K562 (cell line): ENCODE measurements around the gene FN3K. TPM values are rescaled to one million over a fixed set of nuclear protein-coding genes. Genes with fewer than 3 reads are reported as not detected.

Experiments
- HDAC3 ChIP-seq: fragments of 450-650 bp; IDR thresholded peaks from 2 replicates; pipeline ENCODE4 v1.6.1; 2018; ENCODE audit warnings: borderline replicate concordance, mild to moderate bottlenecking, moderate library complexity; ENCODE audit not compliant: partially characterized antibody
- MYBL2 ChIP-seq, 2 experiments: fragments of 450-650 bp in 1 of 2; sonication (generic) in 1 of 2; formaldehyde crosslinking in 1 of 2; IDR thresholded peaks; 2 replicates each; pipeline versions ENCODE4 v1.6.1 to v1.8.1; 2017 to 2022; ENCODE audit warnings: borderline replicate concordance in 1 of 2, inconsistent platforms in 1 of 2, low read depth in 1 of 2, mild to moderate bottlenecking in 1 of 2, missing genetic modification reagents in 1 of 2, moderate library complexity in 1 of 2
- SMAD3 ChIP-seq: fragments of 450-650 bp; formaldehyde crosslinking; conservative IDR thresholded peaks from 2 replicates; pipeline ENCODE4 v1.4.0; 2020; ENCODE audit warnings: mild to moderate bottlenecking
- SREBF1 ChIP-seq: fragments of 150-350 bp; IDR thresholded peaks from 2 replicates; pipeline ENCODE4 v1.6.1; 2014; ENCODE audit warnings: antibody characterized with exemption, low read depth, low read length, borderline replicate concordance
- SRSF3 ChIP-seq: fragments of 200-400 bp; formaldehyde crosslinking; IDR thresholded peaks from 2 replicates; pipeline ENCODE4 v1.6.1; 2016; ENCODE audit warnings: mild to moderate bottlenecking, low read length, moderate library complexity; ENCODE audit not compliant: insufficient read depth
- ZNF224 ChIP-seq: sonication (generic); formaldehyde crosslinking; IDR thresholded peaks from 2 replicates; pipeline ENCODE4 v1.8.0; 2022; ENCODE audit warnings: mild to moderate bottlenecking, missing genetic modification reagents
- ZNF77 ChIP-seq: fragments of 250-450 bp; sonication (Bioruptor Pico); IDR thresholded peaks from 2 replicates; pipeline ENCODE4 v1.5.0; 2020
- polyA plus RNA-seq, 8 experiments: library from polyadenylated mRNA; depleted of rRNA in 4 of 8; stranded (reverse) in 5 of 8; unstranded in 3 of 8; fragments of >200 nt; fragmentation: Nextera tagmentation in 2 of 8; fragmentation: Illumina TruSeq in 1 of 8; extraction: Ambion mirVana in 2 of 8; extraction: Trizol in 1 of 8; gene quantifications; 2 replicates each; pipeline versions ENCODE4 v1.2.1 to v1.2.3, GENCODE V29; 2011 to 2014; ENCODE audit warnings: inconsistent platforms in 1 of 8, missing spikeins in 1 of 8
- total RNA-seq, 7 experiments: library from RNA; depleted of rRNA in 6 of 7; stranded (reverse); fragments of >200 nt in 6 of 7; fragmentation: Illumina TruSeq in 2 of 7; extraction: Trizol in 2 of 7; gene quantifications; 2 replicates each; pipeline versions ENCODE4 v1.2.1 to v1.2.3, GENCODE V29; 2011 to 2021; ENCODE audit warnings: low replicate concordance in 1 of 7
- TF ChIP-seq, protein P1 (sequence below): sonication (generic); formaldehyde crosslinking; IDR thresholded peaks from 2 replicates; pipeline ENCODE4 v1.8.1; 2023; ENCODE audit warnings: mild to moderate bottlenecking, missing genetic modification reagents
- TF ChIP-seq, protein P2 (sequence below): fragments of 200-600 bp; sonication (generic); IDR thresholded peaks from one replicate; pipeline ENCODE4 v1.6.1; 2012; ENCODE audit warnings: mild to moderate bottlenecking, low read depth, low read length, inconsistent platforms
- TF ChIP-seq, protein P3 (sequence below): sonication (generic); formaldehyde crosslinking; IDR thresholded peaks from 2 replicates; pipeline ENCODE4 v1.8.1; 2023; ENCODE audit warnings: mild to moderate bottlenecking, missing genetic modification reagents

FN3K gene
- total and polyA plus RNA-seq, 9 of the 15 experiments (the other 6 are each of a cell fraction or from before 2014, with no cell fraction given) = 0.08 to 22.7 (median 3.8) TPM

DNA sequence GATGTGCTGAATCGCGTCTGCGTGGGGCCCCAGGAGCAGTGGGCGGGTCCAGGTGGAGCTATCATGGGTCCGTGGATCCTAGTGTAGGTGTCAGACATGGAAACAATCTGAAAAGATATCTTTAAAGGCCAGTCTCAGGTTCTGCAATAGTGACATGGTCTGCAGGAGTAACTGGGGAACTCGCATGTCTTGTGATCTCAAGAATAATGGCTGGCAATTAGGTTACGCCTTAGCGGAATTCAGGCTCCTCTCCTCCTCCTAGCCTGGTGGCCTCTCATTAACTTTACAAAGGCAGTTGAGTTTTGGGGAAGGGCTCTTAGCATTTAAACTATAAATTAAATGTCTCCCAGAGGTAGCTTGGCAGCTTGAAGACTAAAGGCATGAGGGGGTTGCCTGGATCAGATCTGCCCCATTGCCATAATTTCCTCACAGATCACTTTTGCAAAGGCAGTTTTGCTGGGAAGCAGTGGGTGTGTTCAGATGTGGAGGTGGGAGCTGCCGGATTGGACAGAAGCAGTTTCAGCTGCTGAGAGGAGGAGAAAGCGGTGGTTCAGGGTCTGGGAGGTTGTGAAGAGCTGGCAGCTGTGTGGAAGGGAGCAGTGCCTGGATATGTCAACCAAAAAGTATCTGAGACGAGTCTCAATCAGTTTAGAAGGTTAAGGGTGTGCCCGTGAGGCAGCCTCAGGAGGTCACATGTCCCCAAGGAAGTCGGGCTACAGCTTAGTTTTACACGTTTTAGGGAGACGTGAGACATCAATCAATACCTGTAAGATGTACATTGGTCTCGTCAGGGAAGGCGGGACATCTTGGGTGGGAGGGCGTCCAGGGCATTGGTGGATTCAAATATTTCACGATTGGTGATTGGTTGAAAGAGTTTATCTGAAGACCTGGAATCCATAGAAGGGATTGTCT is 19.1 kb downstream of the FN3K start (continued):
- TF ChIP-seq ZNF224 (CRISPR knock-in tag) (no peak), ZNF77 (no peak), SRSF3 (no peak), MYBL2 (IDR thresholded peaks at IDR 0.05; ENCODE audit: low read depth) (peak; percentile 84), MYBL2 (CRISPR knock-in tag; IDR thresholded peaks at IDR 0.05; ENCODE audit: borderline replicate concordance) (no peak), SREBF1 (no peak), HDAC3 (no peak), SMAD3 (no peak)
- TF ChIP-seq, protein P1, sequence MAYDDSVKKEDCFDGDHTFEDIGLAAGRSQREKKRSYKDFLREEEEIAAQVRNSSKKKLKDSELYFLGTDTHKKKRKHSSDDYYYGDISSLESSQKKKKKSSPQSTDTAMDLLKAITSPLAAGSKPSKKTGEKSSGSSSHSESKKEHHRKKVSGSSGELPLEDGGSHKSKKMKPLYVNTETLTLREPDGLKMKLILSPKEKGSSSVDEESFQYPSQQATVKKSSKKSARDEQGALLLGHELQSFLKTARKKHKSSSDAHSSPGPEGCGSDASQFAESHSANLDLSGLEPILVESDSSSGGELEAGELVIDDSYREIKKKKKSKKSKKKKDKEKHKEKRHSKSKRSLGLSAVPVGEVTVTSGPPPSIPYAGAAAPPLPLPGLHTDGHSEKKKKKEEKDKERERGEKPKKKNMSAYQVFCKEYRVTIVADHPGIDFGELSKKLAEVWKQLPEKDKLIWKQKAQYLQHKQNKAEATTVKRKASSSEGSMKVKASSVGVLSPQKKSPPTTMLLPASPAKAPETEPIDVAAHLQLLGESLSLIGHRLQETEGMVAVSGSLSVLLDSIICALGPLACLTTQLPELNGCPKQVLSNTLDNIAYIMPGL (CRISPR knock-in tag) = no peak
- TF ChIP-seq, protein P2, sequence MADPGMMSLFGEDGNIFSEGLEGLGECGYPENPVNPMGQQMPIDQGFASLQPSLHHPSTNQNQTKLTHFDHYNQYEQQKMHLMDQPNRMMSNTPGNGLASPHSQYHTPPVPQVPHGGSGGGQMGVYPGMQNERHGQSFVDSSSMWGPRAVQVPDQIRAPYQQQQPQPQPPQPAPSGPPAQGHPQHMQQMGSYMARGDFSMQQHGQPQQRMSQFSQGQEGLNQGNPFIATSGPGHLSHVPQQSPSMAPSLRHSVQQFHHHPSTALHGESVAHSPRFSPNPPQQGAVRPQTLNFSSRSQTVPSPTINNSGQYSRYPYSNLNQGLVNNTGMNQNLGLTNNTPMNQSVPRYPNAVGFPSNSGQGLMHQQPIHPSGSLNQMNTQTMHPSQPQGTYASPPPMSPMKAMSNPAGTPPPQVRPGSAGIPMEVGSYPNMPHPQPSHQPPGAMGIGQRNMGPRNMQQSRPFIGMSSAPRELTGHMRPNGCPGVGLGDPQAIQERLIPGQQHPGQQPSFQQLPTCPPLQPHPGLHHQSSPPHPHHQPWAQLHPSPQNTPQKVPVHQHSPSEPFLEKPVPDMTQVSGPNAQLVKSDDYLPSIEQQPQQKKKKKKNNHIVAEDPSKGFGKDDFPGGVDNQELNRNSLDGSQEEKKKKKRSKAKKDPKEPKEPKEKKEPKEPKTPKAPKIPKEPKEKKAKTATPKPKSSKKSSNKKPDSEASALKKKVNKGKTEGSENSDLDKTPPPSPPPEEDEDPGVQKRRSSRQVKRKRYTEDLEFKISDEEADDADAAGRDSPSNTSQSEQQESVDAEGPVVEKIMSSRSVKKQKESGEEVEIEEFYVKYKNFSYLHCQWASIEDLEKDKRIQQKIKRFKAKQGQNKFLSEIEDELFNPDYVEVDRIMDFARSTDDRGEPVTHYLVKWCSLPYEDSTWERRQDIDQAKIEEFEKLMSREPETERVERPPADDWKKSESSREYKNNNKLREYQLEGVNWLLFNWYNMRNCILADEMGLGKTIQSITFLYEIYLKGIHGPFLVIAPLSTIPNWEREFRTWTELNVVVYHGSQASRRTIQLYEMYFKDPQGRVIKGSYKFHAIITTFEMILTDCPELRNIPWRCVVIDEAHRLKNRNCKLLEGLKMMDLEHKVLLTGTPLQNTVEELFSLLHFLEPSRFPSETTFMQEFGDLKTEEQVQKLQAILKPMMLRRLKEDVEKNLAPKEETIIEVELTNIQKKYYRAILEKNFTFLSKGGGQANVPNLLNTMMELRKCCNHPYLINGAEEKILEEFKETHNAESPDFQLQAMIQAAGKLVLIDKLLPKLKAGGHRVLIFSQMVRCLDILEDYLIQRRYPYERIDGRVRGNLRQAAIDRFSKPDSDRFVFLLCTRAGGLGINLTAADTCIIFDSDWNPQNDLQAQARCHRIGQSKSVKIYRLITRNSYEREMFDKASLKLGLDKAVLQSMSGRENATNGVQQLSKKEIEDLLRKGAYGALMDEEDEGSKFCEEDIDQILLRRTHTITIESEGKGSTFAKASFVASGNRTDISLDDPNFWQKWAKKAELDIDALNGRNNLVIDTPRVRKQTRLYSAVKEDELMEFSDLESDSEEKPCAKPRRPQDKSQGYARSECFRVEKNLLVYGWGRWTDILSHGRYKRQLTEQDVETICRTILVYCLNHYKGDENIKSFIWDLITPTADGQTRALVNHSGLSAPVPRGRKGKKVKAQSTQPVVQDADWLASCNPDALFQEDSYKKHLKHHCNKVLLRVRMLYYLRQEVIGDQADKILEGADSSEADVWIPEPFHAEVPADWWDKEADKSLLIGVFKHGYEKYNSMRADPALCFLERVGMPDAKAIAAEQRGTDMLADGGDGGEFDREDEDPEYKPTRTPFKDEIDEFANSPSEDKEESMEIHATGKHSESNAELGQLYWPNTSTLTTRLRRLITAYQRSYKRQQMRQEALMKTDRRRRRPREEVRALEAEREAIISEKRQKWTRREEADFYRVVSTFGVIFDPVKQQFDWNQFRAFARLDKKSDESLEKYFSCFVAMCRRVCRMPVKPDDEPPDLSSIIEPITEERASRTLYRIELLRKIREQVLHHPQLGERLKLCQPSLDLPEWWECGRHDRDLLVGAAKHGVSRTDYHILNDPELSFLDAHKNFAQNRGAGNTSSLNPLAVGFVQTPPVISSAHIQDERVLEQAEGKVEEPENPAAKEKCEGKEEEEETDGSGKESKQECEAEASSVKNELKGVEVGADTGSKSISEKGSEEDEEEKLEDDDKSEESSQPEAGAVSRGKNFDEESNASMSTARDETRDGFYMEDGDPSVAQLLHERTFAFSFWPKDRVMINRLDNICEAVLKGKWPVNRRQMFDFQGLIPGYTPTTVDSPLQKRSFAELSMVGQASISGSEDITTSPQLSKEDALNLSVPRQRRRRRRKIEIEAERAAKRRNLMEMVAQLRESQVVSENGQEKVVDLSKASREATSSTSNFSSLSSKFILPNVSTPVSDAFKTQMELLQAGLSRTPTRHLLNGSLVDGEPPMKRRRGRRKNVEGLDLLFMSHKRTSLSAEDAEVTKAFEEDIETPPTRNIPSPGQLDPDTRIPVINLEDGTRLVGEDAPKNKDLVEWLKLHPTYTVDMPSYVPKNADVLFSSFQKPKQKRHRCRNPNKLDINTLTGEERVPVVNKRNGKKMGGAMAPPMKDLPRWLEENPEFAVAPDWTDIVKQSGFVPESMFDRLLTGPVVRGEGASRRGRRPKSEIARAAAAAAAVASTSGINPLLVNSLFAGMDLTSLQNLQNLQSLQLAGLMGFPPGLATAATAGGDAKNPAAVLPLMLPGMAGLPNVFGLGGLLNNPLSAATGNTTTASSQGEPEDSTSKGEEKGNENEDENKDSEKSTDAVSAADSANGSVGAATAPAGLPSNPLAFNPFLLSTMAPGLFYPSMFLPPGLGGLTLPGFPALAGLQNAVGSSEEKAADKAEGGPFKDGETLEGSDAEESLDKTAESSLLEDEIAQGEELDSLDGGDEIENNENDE = no peak
- TF ChIP-seq, protein P3, sequence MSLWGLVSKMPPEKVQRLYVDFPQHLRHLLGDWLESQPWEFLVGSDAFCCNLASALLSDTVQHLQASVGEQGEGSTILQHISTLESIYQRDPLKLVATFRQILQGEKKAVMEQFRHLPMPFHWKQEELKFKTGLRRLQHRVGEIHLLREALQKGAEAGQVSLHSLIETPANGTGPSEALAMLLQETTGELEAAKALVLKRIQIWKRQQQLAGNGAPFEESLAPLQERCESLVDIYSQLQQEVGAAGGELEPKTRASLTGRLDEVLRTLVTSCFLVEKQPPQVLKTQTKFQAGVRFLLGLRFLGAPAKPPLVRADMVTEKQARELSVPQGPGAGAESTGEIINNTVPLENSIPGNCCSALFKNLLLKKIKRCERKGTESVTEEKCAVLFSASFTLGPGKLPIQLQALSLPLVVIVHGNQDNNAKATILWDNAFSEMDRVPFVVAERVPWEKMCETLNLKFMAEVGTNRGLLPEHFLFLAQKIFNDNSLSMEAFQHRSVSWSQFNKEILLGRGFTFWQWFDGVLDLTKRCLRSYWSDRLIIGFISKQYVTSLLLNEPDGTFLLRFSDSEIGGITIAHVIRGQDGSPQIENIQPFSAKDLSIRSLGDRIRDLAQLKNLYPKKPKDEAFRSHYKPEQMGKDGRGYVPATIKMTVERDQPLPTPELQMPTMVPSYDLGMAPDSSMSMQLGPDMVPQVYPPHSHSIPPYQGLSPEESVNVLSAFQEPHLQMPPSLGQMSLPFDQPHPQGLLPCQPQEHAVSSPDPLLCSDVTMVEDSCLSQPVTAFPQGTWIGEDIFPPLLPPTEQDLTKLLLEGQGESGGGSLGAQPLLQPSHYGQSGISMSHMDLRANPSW = no peak
